SH-SY5Y (cell line): ENCODE measurements around the gene TBR1.

ENCODE experiments used
- GATA2 ChIP-seq: IDR thresholded peaks from 2 replicates; pipeline ENCODE4 v1.6.1; 2011; ENCODE audit warnings: mild to moderate bottlenecking, low read depth, low read length
- GATA3 ChIP-seq: IDR thresholded peaks from 2 replicates; pipeline ENCODE4 v1.6.1; 2011; ENCODE audit warnings: low read depth, mild to moderate bottlenecking, low read length, moderate library complexity

GRCh38 chr2:161438598-161438997 is 22.5 kb downstream of the TBR1 start:
- no peak for TF ChIP-seq GATA2
- TF ChIP-seq GATA3: no peak
